PC-9 (cell line): ENCODE data around the gene GPR75.

Experiments used
- CTCF ChIP-seq: fragments of 200-600 bp; sonication (generic); conservative IDR thresholded peaks from 2 replicates; pipeline ENCODE4 v1.6.1; 2017; ENCODE audit warnings: mixed run types, antibody characterized with exemption, mild to moderate bottlenecking, moderate library complexity
- EZH2 ChIP-seq: fragments of 200-600 bp; sonication (generic); IDR thresholded peaks from 2 replicates; pipeline ENCODE4 v1.8.0; 2017; ENCODE audit warnings: antibody characterized with exemption, low read depth

GRCh38 chr2:53886406-53887280 lies 26.9 kb upstream of the GPR75 start:
- TF ChIP-seq CTCF = no peak
- no peak for TF ChIP-seq EZH2
